ENCODE results near the gene GLIS1.

Gene GLIS1

DNA sequence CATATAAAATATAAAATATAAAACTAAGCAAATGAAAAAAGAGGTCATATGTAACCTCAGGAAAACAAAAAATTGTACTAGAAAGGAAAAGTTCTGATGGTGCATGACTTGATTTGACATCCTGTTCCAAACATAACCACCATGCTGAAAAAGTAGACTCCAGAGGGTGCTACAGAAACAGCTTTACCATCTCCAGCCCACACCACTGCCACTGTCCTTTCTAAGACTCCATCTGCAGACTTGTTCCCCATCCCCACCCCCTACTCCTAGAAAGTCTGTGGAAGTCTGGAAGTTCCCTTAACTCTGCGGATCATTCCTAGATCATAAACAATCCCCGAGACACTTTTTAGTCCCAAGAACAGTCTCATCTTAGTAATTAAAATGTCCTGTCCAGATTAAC lies 20.5 kb downstream of the GLIS1 start:
- H3K27ac ChIP-seq = no peak overlapping the region
- no peak for TF ChIP-seq ZFX (IDR thresholded peaks at IDR 0.05)
- TF ChIP-seq, protein P1, sequence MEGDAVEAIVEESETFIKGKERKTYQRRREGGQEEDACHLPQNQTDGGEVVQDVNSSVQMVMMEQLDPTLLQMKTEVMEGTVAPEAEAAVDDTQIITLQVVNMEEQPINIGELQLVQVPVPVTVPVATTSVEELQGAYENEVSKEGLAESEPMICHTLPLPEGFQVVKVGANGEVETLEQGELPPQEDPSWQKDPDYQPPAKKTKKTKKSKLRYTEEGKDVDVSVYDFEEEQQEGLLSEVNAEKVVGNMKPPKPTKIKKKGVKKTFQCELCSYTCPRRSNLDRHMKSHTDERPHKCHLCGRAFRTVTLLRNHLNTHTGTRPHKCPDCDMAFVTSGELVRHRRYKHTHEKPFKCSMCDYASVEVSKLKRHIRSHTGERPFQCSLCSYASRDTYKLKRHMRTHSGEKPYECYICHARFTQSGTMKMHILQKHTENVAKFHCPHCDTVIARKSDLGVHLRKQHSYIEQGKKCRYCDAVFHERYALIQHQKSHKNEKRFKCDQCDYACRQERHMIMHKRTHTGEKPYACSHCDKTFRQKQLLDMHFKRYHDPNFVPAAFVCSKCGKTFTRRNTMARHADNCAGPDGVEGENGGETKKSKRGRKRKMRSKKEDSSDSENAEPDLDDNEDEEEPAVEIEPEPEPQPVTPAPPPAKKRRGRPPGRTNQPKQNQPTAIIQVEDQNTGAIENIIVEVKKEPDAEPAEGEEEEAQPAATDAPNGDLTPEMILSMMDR (conservative IDR thresholded peaks at IDR 0.05) = no peak

DNA sequence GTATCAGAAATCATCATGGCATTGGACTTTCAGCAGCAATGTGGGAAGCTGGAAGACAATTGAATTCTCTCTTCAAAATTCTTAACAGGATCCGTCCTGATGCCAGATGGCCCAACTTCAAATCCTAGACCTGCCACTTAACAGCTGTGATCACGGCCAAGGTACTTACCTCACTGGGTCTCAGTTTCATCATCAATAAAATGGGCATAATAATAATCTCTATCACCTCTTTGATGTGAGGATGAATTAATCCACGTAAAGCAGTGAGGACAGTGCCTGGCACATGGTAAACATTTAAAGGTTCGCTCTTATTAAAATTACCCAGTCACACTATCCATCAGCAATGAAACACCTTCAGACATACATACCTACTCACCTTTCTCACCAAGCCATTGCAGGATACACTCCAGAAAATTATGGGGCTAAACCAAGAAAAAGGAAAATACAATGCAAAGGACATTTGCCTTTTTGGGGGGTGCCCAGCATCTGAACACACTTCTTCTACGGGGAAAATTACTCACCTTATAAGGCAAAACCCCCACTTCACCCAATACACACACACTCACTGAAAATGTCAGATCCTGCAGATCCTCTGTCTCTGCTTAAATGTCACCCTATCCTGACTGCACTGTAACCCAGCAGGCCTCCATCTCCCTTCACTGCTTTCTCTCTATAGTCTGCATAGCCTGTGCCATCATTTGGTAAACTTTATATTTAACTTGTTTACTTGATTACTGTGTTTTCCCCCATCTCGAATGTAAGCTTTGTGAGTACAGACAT lies 21.7 kb downstream of the GLIS1 start:
- H3K27ac ChIP-seq = no peak overlapping the region
- no peak for TF ChIP-seq ZFX (IDR thresholded peaks at IDR 0.05)
- TF ChIP-seq, protein P1 (conservative IDR thresholded peaks at IDR 0.05) = no peak

DNA sequence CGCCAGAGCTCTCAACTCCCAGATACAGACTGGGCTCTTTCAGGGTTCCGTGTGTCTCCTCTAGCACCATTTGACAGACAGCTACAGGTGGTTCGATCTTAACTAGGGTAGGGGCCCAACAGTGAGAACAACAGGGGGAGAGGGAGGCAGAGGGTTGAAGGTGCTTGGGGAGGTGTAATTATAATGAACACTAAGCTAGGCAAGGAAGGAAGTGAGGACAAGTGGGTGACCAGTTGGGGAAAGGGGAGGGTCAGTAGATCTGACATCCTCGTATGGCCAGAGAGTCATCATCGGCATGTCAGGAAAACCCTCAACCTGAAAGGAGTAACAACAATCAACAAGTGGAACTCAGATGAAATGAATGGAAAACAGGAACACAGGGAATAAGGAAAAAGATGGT lies 22.8 kb downstream of the GLIS1 start:
- TF ChIP-seq, protein P1 (conservative IDR thresholded peaks at IDR 0.05) = no peak
- TF ChIP-seq ZFX (IDR thresholded peaks at IDR 0.05) = no peak
- no peak overlapping the region for H3K27ac ChIP-seq

DNA sequence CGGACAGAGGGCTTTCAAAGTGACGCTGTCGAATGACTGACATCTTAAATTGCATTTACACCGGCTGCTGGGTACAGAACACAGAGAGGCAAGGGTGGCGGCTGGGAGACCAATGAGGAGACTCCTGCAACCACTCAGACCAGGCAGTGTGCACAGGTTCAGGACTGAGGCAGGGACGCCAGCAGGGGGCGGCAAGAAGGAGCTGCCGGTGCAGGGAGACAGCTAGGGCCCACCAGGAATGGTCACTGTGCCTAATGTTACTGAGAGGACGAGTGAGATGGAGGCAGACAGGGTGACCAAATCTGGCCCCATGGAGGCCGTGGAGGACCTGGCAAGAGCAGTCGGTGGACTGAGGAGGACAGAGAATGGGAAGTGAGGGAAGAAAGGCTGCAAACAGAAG lies 23.5 kb downstream of the GLIS1 start:
- no peak overlapping the region for H3K27ac ChIP-seq
- TF ChIP-seq, protein P1 (conservative IDR thresholded peaks at IDR 0.05) = peak; percentile 64
- TF ChIP-seq ZFX (IDR thresholded peaks at IDR 0.05) = no peak

DNA sequence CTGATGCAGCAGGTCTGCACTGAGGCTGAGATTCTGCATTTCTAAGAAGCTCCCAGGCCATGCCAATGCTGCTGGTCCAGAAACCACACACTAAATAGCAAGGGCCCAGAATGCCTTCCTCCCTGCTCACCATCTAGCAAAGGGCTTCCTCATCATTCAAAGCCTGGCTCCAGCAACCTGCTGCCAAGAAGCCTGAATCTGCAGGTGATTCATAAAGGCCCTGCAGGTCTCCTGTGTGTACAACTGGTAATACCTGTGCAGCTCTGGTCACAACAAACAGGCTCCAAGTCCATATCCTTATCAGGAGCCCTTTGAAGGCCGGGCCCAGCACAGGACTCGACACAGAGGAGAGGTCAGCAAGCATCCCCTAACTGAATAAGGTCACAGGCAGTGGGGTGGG lies 26.7 kb downstream of the GLIS1 start:
- no peak for TF ChIP-seq ZFX (IDR thresholded peaks at IDR 0.05)
- TF ChIP-seq, protein P1 (conservative IDR thresholded peaks at IDR 0.05) = no peak

DNA sequence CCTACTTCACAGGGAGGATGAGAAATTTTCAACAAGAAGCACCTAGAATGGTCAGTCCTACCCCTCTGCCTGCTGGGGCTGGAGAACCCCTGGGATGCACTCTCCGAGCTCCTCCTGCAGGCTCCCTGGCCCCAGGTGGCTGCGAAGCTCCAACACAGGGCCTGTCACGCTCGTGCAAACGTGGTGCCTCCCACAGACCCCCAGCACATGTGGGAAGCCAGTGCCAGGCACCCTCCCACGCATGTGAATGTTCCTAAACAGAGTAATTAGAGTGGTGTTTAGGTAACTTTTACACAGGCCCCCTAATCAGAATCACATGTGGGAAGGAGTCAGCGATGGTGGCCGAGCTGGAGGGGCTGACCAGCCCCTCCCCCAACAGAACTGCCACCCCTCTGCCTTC lies 28.4 kb downstream of the GLIS1 start:
- TF ChIP-seq, protein P1 (conservative IDR thresholded peaks at IDR 0.05) = no peak
- TF ChIP-seq ZFX (IDR thresholded peaks at IDR 0.05) = no peak
- H3K27ac ChIP-seq = no peak overlapping the region

More for the DNA sequence above, 26.7 kb downstream of the GLIS1 start:
- H3K27ac ChIP-seq = no peak overlapping the region

DNA sequence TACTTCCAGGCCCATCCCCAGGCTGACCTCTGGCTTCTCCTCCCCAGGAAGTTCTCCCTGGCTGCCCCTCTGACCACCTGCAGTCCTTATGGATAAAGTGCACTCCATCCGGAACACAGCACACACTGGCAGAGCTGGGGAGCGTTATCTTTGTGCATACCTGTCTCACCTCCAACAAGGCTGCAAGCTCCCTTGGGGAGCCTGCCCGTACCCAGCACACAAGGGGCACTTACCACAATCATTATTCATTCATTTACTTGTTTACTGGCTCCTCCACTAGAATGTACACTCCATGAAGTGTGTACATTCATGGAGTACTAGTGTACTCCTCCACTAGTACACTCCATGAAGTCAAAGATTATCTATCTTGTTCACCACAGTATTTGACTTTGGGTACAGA lies 30.3 kb downstream of the GLIS1 start:
- TF ChIP-seq ZFX (IDR thresholded peaks at IDR 0.05) = no peak
- TF ChIP-seq, protein P1 (conservative IDR thresholded peaks at IDR 0.05) = no peak

More for the DNA sequence above, 30.3 kb downstream of the GLIS1 start:
- H3K27ac ChIP-seq = no peak overlapping the region
